HG03457 (cell line): ENCODE results near the gene SMU1.

Experiments used
- ATAC-seq: cut with Tn5 transposase; IDR thresholded peaks from one replicate; pipeline ENCODE4 v1.9.1; 2021; ENCODE audit warnings: moderate number of reproducible peaks; ENCODE audit not compliant: unreplicated experiment

SMU1 gene

DNA sequence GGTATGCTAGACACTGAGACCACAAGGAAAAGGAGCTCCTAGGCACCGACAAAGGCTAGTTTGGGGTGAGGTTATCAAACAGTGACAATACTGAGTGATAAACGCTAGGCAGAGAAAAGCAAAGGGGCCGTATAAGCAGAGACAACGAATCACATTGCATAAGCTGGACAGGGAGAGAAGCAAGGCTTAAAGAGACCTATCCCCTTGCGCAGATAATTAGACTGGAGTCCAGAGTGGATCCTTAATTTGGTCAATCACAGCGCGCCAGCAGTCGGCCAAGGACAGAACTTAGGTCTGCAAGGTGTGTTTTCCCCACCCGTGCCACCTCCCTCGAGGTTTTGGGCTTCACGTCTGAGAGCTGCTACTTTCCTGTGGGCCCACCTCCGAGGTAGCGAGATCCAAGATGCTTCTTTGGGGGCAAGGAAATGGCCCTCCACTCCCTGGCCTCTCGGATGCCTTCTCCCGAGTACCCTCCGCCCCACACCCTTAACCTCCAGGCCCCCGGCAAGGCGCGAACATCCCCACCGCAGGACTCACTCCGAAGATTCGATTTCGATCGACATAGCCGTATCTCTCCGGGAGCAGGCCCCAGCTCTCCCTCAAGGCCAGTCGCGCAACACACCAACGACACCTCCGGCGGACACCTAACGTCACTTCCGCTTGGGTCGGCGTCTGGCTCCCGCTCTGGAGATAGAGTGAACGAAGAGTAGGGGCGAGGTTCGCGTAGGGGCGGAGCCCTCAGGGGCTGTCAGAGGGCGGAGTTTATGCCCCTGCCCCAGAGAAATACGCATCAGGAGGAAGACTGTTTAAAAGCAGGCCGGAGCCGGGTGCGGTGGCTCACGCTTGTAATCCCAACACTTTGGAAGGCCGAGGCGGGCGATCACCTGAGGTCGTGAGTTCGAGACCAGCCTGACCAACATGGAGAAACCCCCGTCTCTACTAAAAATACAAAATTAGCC lies at the start of gene SMU1:
Gene SMU1 (minus strand): TSS at position 629 of the 959 bp plus-strand sequence. CDS start 66 bp downstream, at position 563.
- peak; percentile 93 for ATAC-seq

DNA sequence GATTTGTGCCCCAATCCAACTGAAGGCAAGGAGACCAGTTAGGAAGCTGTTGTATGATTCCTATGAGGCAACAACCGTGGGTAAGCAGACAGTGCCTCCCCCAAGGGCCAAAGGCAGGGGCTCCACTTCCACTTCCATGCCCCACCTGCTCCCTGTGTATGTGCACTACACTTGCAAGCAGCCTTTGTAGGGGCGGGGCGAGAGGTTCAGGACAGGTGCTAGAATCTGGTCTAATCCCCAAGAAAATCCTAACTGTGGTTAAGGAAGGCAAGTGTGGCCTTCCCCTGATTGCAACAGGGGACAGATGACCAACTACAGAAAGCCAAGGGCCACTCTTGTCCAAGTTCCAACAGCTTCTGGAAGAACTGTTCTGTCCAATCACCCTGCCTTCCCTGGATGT lies 49.0 kb upstream of the SMU1 start:
- no peak for ATAC-seq

DNA sequence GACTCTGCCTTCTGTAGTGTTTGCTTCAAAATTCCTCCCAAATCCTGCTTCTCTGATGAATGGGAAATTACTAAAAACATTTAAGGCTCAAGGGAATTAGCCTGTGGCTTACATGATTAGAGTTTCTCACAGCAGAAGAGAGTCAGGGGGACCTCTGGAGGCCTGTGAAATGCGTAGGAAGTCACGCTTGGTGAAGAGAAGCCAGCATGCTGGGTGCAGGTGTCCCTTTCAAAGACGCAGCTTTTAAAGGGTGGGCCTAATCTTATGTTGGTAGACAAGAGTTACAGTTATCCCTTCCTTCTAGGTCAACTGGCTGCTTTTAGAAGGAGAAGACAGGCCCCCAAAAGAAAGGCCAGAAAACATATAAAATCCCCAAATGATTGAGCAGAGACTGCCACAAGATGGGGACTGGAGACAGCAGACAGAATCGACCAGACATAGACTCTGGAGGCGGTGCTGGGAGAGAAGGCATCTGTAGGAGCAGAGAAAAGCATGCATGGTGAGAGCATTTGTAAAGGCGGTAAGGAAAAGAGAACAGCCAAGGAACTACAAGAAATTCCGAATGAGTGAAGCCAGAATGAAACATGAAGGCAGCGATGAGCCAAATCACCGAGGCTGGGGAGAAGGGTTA lies 48.4 kb upstream of the SMU1 start:
- peak; percentile 47 for ATAC-seq

DNA sequence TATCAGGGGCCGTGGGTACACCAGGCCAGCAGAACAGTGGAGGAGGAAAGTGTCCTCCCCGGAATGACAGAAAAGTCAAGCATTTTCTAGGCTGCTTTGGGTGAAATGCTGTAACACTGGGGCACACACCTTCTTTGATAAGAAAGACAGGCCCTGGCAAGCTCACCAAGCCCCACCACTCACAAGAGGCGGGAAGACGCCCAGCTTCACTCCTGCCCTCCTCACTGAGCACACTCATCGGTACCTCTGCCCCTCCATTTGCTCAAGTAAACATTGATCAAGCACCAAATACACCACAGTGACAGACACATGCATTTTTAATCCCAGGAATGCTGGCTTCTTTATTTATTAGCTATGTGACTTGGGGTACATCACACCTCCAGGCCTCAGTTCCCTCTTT lies 47.6 kb upstream of the SMU1 start:
- no peak for ATAC-seq

DNA sequence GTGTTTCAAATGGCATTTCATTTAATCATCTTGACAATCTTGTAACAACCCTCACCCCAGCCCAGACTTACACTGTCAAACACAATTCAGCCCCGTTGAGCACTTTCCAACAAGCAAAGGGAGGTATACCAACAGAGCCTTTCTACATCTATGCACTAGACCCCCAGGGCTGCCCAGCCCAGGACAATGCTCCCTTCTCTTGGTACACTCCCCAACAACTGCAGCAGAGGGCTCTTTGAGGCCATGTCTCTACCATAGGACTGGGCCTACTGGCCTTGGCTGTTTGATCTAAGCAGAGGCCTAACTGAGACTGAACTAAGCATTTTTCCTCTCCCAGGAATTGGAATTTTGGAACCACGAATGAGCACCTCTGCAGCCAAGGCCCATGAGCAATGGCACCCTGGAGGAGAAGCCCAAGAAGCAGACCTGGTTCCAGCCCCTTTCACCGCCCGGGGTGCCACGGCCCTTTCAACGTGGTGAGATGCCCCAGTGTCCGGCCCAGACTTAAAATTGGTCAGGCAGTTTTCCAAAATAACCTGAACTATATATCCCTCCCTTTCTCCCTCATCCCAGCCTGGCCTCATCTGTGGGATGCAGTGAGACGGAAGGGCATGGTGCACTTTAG lies 47.0 kb upstream of the SMU1 start:
- ATAC-seq: no peak

DNA sequence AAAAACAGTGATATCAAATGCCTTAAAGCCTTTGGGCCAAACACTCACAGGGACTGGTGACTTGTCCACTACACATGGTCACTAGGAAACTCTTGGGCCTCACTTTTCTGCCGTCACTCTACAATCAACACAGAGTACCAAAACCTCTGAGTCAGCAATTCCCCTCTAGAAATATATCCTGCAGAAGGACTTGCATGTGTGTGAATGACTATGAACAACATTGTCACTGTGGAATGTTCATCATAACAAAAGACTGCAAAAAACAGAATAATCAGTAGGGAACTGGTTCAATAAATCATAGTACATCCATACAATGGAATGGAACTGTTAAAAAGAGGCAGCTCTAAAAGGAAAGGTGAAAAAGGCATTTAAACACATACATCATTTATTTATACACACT lies 44.1 kb upstream of the SMU1 start:
- no peak for ATAC-seq

DNA sequence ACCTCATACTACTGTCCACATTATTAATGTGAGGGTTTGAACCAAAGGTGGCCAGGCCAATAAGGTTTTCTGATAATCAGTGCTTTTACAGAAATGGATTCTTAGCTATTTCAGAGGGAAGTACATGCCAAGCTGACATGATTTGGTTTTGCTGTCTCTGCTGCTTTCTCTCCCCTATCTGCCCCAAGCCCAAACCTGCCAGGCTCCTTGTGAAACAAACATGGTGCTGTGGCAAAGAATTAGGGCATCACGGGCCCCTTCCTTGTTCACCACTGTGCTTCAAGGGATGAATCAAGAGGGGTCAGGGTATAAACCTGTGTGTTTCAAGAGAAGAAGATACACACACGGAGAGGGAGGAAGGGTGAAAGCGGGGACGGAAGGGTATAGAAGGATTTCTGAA lies 41.3 kb upstream of the SMU1 start:
- no peak for ATAC-seq

DNA sequence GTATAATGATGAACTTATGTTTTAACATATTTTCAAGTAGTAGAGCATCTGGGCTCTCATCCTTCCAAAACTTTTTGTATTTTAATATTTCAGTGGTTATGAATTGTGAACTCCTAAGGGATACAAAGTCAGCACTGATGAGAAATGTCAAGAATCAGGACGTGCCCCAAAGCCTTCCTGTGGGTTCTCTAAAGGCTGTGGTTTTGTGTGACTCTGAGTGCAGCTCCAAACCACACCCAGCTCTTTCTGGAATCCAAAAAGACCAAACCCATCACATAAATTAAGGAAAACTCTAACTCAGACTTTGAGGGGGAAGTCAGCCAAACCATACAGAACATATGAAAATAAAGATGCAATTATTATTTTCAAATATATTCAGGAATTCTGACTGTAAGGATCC lies 40.8 kb upstream of the SMU1 start:
- ATAC-seq: no peak

DNA sequence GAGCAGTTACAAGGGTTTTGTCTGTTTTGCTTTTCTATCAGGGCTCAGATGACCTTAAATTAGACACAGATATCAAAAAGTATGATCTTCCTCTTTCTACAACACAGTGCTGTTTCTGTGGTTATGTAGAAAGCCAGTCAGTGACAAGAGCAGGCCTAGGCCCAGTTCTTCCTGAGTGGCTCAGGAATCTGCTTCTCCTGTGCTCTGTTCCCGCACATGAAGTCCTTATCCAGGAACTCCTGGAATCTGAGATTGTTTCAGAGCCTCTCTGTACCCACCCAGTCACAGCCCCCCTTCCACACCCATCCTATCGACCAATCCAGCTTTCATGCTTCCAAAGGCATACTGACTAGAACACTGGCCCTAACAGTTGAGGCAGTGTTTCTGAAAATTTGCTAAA lies 40.4 kb upstream of the SMU1 start:
- ATAC-seq: no peak

DNA sequence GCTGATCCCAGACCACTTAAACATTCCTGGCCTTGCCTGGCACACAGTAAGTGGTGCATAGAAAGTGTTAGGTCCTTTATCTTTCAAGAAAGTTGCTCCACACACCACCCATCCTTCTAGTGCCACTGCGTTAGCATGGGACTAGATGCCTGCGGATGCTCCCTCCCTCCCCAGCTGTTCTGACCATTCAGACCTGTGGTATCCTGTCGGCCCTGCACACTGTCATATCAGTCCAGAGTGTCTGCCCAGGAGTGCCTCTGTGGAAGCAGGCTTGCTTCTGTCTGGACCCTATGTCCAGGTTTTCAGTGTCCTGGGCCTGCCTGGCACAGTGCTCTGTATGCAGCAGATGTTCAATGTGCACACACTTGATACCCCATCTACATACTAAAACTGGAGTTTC lies 38.3 kb upstream of the SMU1 start:
- no peak for ATAC-seq

DNA sequence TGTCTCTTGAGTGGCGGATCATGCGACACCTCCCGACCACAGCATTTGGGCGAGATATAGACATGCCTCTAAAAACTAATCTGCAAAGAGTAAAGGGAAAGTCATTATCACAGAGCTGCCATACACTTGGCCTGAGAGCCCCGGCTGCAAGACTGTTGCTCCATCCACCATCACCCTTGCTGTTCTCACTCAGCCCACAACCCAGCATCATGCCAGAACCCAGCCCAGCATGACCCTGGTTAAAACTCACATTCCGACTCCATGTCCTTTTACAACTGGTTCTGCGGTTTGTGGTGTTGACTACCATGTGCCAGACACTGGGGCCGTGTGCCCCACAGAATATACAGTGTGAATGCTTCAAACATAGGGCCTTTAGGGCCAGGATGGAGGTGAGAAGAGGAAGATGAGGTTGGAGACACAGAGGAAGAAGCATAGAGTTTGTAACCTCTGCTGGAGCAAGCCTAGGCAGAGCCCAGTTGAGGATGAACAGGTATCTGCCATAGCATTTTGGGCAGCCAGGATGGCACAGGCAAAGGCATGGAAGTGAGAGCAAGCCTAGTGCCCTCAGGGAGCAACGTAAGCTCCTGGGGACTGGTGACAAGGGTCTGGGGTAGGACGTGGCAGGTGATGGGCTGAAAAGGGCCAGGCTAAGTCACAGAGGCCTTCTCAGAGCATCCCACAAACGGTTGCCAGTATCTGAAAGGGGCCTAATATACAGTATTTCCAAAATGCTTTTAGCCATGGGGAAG lies 37.5 kb upstream of the SMU1 start:
- ATAC-seq: no peak

DNA sequence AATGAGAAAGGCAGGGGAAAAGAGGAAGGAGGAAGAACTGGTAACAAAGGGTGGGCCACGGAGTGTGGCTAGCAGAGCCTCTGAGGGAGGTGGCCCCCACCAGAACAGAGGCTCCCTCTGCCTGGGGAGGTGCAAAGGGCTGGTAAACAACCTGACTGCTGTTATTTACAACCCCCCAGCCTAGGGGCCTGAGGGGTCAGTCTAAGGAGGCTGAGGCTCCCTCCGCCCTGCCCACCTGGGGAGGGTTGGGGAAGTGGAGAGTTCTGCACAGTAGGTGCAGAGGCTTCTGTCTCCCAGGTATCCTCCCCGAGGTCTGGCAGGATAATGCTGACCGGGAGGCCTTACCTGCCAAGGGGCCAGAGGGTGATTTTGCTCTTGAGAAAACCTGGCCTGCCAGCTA lies 35.6 kb upstream of the SMU1 start:
- no peak for ATAC-seq

DNA sequence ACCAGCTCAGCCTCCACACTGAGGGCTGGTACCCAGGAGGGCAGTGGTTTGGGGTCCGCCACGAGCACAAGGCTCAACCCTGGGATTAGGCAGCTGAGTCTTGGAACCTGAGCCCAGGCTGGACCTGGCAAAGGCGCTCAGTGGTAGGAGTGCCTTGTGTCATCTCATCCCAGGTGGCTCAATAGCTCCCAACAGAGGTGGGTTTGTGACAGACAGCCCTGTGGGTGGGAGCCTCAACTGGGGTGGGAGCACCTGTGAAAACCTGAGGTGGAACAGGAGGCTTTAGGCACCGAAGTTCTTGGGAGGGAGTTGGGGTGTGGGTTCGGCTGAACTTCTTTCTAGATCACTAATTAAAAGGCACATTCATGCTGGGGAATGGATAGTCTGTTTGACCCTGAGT lies 35.2 kb upstream of the SMU1 start:
- no peak for ATAC-seq

DNA sequence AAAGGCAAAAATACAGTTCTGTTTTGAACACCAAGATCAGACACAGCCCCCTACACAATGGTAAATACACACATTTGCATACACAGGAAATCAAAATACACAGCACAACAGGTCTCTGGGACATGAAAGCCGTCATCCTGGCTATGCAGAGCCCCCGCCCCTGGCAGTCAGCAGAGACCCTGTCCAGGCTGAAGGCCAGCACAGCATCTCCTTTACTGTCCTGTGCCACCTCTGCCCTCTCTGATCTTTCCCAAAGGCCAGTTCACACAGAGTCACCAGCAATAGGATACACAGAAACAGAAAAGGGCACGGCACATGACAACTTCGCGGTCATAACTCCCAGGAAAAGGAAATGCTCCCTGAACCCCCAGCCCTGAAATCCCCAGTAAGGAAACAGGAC lies 34.2 kb upstream of the SMU1 start:
- ATAC-seq: no peak

DNA sequence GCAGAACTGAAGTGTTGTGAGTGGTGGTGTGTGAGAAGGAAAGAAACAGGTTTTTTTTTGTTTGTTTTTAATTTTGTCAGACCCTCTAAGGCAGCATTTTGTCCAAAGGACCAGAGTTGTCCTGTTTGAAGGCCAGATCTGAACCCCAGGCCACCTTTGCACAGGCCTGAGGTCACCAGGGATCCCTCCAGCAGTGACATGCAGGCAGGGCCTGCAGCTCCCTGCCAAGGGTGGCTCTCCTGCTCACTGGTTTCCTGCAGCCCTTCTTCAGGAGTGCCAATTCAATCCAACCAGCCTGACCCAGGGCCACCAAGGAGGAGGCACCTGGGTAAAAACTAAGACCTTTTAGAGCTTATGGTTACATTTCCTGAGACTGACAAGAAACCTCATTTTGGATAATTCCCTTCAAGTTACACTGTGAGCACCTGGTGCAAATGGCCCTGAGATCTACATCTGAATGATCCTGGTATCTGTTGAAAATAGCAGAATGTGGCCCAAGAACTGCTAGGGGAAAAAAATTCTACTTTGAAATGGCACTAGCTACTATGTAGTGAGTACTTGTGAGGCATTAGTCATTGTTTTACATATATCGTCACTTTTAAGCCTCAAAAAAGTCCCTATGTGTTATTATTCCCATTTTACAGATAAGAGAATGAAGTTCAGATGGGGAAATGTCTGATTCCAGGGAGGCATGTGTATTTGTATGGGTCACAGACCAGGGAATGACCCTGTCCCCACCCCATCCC lies 33.5 kb upstream of the SMU1 start:
- ATAC-seq: no peak

DNA sequence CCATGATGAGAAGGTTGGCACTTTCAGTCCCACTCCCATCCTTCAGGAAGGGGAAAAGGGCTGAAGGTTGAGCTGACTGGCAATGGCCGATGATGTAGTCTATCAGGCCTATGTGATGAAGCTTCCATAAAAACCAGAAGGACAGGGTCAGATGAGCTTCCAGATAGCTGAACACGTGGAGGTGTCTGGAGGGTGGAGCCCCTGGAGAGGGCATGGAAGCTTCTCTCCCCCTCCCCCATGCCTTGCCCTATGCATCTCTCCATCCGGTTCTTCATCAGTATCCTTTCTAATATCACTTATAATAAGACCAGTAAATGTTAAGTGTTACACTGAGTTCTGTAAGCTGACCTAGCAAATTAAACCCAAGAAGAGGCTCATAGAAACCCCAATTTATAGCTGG lies 32.6 kb upstream of the SMU1 start:
- ATAC-seq: no peak

DNA sequence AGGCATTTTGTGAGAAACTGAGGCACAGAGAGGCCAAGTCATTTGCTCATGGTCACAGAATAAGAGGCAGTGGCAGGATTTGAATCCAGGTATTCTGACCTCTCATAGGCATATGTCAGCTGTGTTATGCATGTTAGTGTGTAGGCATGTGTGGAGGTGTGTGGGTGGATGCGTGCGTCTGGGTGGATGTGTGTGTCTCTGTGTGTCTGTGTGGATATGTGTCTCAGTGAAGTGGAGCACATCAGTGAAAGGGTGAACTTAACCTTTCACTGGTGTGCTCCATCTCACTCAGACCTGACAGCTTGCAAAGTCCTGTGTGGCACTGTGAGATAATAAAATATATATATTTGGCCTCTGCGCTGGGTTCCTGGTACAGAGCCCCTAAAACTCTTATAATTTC lies 32.0 kb upstream of the SMU1 start:
- ATAC-seq: no peak

DNA sequence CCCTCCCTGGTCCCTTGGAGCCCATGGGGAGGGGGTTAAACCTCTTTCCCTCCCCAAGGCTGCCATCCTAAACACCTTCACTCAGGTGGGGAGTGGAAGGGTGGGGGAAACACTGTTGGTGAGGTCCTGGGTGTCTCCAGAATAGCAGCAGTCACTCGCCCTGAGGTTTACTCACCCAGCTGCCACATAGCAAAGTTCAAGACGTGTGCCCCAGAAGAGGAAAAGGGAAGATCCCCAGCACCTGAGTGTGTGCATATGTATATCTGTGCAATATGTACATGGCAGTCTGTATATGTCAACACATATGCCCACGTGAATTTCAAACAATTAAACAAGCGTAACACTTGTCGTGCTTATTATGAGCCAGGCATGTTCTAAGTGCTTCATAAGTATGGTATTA lies 31.3 kb upstream of the SMU1 start:
- no peak for ATAC-seq

DNA sequence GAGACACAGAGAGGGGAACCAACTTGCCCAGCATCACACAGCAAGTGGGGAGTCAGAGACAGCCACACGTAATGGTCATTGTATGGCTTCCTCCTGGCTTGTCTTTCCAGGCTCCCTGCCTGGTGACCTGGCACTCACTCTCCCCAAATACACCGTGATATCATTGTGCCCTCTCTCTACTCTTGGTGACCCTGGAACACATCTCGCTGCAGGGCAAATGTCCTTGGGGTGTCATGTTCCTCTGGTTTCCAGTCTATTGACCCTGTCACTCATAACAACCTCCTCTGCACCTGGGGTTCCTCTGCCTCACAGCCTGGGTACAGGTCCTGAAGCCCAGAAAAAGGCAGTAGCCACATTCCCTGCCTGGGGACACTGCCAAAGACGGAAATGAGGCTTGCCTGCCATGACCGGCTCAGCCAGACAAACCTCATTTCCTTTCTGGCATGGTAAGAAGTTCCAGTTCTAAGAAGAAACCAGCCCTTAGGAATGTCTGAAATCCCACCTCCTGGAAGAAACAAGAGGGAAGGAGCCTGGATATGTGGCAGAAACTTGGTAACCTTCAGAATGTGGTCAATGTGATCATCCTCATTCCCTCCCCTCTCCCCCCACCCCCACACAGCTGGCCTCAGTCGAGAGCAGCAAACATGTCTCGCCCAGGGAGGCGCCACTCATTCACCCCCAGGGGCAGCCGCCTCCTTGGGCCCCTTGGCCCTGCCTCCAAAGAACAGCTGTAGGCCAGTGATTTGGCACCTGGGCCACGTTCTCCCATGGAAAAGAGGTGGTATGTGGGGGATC lies 30.6 kb upstream of the SMU1 start:
- no peak for ATAC-seq

DNA sequence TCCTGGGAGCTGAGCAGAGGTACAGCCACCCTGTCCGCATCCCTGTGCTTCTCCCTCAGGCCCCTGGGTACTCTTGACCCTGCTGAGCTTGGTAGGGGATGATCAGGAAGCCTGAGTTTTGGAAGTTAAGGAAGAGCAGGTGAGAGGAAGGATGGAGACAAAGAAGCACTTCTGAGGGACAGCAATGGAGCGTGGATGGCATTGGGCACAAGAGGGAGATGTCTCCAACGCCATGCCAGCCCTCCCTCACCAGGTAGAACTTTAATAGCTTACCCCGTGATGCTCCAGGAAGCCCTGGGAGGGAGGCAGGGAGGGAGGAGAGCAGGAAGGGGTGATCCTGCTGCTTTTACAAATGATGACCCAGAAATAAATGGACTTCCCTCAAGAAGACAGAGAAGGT lies 29.9 kb upstream of the SMU1 start:
- no peak for ATAC-seq
